Measurements from ENCODE around the gene GREM2.
A peak's percentile ranks its signal among the peaks of the same experiment; 100 is the strongest.

GREM2 gene
- long read RNA-seq = 0 reads

DNA sequence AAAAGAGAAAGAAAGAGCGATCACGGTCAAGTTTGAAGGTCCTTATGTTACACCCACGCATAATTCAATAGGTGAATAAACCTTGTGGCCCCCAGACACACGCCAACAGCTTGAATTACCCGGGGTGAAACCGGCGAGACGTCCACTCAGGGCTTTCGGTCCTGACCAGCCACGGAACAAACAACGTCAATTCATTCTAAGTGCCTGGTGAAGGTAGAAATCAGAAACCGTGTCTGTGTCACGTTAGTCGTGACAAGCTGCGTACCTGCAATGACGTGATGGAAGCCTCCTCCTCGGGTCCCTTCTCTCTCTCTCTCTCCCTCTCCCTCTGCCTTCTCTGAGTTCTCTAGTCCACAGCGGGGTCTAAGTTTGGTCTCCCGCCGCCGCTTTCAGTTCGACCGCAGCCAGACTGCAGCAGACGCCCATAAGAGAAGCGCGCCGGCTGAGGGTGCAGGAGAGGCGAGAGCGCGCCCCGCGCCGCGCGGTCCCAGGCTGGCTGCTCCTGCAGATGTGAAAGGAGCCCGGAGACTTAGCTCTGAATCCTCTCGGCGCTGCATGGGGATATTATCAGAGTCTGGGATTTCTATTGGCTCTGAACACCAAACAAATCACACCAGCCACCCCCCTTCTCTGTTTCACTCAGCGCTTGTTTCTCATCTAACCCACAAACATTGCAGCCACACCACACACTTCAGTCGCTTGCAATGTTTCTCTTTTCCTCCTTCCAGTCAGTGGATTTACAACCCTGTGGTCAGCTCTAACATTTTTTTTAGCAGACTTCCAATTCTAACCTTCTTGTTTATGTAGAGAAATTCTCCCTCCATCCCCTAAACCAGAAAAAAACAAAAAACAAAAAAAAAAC is at the start of gene GREM2:
TSS of gene GREM2 (minus strand) at position 537 of the 862 bp plus-strand sequence. CDS start 118,680 bp downstream, outside the sequence.
- Histone ChIP-seq H3K27ac (replicated peaks) (no peak within 1 kb of the TSS), H3K27me3 (ENCODE audit: insufficient read depth, poor library complexity, severe bottlenecking) (peaks cover 24% of the 10 kb centered on the region), H3K4me3 (replicated peaks; ENCODE audit: insufficient read depth, low read length) (peak within 1 kb of the TSS; percentile 18; the same call in 1 of the 2 replicates)
- no peak for DNase-seq (ENCODE audit: low read depth in 1 of 2, low spot score in 1 of 2)
- TF ChIP-seq REST (IDR thresholded peaks at IDR 0.05; ENCODE audit: insufficient replicate concordance, low read depth) (no peak), GABPA (IDR thresholded peaks at IDR 0.05; ENCODE audit: low read depth) (no peak), SPI1 (IDR thresholded peaks at IDR 0.05; ENCODE audit: borderline replicate concordance, low read depth) (no peak), POLR2AphosphoS5 (IDR thresholded peaks at IDR 0.05; ENCODE audit: low read depth) (no peak), CTCF (IDR thresholded peaks at IDR 0.05; ENCODE audit: insufficient read depth, low read length) (no peak)

DNA sequence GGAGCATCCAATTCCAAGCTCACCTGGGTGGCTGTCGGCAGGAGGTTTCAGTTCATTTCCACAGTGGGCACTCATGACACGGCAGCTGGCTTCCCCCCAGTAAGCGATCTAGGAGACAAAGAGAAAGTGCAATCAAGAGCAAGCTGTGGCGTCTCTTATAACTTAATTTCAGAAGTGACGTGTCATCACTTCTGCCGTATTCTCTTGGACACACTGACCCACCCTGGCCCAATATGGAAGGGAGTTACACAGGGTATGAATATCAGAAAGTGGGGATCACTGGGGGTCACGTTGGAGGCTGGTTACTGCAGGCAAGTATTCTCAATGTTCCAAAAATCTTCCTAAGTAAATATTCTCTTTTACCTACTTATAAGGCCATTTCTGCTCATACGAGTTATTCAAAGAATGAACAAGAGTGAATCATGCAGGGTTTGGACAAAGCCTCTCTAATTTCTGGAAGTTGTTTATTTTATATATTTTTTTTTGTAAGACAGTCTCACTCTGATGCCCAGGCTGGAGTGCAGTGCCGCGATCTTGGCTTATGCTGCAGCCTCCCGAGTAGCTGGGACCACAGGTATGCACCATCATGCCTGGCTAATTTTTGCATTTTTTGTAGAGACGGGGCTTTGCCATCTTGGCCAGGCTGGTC is 46.5 kb upstream of the GREM2 start:
- no peaks in the 10 kb centered on the region for H3K27me3 ChIP-seq (ENCODE audit: insufficient read depth, poor library complexity, severe bottlenecking)
- no peak overlapping the region for H3K27ac ChIP-seq (replicated peaks)
- H3K4me3 ChIP-seq (replicated peaks; ENCODE audit: insufficient read depth, low read length) = no peak overlapping the region
- DNase-seq (ENCODE audit: low read depth in 1 of 2, low spot score in 1 of 2) = no peak
- TF ChIP-seq REST (IDR thresholded peaks at IDR 0.05; ENCODE audit: insufficient replicate concordance, low read depth) (no peak), SPI1 (IDR thresholded peaks at IDR 0.05; ENCODE audit: borderline replicate concordance, low read depth) (no peak), POLR2AphosphoS5 (IDR thresholded peaks at IDR 0.05; ENCODE audit: low read depth) (no peak)

DNA sequence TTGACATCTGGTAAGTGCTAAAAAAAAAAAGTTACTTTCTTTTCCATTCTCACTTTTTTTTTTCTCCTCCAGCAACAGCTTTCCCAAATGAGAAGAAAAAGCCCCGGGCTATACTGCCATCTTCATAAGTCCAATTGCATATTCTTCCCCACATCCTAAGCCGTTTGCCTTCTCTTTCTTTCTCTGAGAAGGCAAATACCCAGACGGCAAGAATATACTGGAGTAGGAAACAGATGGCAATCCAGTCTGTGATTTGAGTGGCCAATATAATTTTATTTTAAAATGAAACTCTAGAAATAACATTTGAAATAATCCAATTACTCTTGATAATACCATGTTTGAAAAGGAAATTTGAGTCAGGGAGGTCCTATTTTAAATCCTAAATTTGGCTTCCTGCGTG is 44.6 kb upstream of the GREM2 start:
- TF ChIP-seq SPI1 (IDR thresholded peaks at IDR 0.05; ENCODE audit: borderline replicate concordance, low read depth) (no peak), REST (IDR thresholded peaks at IDR 0.05; ENCODE audit: insufficient replicate concordance, low read depth) (no peak), CTCF (IDR thresholded peaks at IDR 0.05; ENCODE audit: insufficient read depth, low read length) (no peak), GABPA (IDR thresholded peaks at IDR 0.05; ENCODE audit: low read depth) (no peak), POLR2AphosphoS5 (IDR thresholded peaks at IDR 0.05; ENCODE audit: low read depth) (no peak)
- DNase-seq (ENCODE audit: low read depth in 1 of 2, low spot score in 1 of 2) = no peak

More for the DNA sequence above, 44.6 kb upstream of the GREM2 start:
- Histone ChIP-seq H3K27ac (replicated peaks) (no peak overlapping the region), H3K27me3 (ENCODE audit: insufficient read depth, poor library complexity, severe bottlenecking) (no peaks in the 10 kb centered on the region), H3K4me3 (replicated peaks; ENCODE audit: insufficient read depth, low read length) (no peak overlapping the region)

All from HL-60 (cell line).